ENCODE results near the gene TSEN2.
"Not testable (repeated sequence)": the region's sequence is repeated elsewhere in the genome, so short reads cannot be mapped to it uniquely, and the experiment has no call there.

The TSEN2 gene

DNA sequence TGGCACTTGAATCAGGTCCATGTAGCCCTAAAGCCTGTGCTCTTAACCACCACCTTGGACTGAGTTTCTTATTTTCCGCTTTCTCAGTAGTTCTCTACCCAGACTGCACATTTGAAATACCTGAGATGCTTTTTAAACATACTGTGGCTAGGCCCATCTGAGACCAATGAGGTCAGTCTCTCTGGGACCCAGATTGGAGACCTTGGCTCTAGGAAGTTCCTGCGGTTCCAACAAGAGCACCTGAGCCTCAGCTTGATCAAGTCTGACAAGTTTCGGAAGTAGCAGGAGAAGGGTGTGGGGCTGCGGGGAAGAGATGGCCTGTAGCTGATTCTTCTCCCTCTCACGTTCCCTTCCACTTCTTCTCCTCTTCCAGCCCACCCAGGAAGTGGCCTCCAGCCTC is 11.5 kb upstream of the TSEN2 start:
- no peak for DNase-seq

DNA sequence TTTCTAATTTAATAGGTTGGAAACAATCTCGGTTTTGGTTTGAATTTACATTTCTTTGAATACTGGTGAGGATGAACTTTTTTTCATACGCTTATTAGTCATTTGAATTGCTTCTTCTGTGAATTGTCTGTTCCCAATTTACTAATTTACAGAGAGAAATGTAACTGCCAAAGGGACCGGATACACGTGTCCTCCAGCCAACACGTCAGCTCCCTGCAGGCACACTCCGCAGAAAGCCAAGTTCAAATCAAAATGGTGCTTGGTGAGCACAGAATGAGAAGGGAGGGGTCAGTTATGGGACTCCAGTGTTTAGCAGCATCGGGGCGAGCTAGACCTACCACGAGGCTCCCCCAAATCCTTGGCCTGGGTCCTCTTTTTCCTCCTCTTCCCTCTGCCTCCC is 10.8 kb upstream of the TSEN2 start:
- DNase-seq = no peak

DNA sequence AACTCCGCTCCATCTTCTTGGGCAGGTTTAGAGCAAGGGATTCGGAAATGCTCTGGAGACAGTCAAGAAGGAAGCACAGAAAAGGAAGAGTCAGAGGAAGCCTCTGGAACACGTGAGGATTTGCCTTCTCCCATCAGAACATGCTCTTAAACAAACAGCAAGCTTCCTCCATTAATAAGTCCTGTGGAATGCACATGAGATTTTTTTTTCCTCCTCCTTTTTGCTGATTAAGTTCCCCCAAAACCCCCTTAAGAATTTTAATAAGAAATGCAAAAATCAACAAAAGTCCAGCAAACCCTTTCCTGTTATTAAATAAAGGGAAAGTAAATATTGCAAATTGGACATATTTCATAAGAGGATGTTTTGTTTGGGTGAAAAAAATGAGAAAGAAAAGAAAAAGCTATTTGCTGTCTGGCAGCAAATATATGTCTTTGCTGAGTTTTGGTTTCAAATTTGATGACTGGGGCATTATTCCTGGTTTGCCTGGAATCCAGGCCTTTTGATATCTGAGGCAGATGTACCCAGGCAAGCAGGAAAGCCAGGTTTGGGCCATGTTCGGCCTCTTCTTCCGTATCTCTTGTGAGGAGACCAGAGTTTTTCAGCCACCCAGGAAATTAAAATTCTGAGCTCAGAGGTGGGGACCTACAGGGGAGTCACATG is 7.9 kb upstream of the TSEN2 start:
- DNase-seq = no peak

DNA sequence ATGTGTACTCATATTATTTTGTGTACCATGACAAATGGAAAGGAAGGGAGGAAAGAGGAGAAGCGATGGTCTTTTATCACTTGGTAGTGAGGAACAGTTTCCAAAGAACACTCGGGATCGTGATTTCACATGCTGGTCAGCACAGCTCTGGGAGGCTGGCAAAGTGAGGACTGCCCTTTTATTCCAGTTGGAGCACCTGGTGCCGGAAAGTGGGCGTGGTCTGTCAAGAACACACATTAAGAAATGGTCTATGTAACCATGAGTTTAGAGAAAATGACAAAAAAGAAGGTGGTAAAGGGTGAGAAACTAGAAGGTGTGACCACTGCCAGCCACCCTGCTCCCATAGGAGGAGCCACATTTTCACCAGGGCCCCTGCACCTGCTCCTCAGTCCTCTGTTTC is 7.0 kb upstream of the TSEN2 start:
- no peak for DNase-seq

DNA sequence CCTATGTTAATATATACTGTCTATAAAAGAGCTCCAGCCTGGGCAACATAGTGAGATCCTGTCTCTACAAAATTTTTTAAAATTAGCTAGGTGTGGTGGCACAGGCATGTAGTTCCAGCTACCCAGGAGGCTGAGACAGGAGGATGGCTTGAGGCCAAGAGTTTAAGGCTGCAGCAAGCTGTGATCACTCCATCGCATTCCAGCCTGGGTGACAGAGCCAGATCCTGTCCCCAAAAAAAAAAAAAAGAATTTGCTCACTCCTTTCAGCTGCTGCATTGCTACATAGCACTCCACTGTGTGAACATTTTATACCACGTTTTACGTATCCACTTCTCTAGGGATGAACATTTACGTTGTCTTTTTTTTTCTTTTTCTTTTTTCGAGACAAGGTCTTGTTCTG is 6.0 kb upstream of the TSEN2 start:
- DNase-seq = no peak

DNA sequence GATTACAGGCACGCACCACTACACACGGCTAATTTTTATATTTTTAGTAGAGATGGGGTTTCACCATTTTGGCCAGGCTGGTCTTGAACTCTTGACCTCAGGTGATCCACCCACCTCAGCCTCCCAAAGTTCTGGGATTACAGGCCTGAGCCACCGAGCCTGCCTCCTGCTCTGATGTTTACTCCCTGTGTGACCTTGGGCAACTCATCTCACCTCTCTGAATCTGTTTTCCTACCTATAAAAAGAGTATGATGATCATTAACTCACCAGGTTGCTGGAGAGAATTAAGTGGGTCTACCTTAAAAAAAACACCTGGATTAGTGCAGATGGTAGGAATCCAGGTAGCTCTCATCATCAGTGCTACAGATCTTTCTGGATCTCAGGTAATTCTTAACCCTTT is 5.1 kb upstream of the TSEN2 start:
- DNase-seq = not testable (repeated sequence)

DNA sequence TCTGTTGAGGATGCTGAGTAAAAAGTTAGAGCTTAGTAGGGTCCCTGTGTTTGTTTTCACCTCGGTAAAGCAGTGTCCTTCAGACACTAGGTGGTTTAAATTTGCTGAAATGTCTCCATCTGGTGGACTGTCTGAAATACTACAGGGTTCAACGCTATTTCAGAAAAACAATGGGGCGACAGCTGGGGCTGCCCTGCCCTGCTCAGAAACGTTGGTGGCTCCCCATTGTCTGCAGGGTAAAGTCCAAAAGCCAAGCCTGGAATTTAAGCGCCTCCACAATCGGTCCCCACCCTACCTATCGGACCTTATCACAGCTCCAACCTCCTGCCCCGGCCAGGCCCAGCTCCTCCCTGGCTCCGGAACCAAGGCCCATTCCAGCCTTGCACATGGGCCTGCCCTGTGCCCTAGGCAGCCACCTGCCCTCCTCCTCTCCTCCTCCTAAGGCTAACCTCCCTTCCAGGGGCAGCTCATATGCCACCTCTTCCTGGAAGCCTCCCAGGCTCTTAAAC is 4.3 kb upstream of the TSEN2 start:
- DNase-seq = no peak

DNA sequence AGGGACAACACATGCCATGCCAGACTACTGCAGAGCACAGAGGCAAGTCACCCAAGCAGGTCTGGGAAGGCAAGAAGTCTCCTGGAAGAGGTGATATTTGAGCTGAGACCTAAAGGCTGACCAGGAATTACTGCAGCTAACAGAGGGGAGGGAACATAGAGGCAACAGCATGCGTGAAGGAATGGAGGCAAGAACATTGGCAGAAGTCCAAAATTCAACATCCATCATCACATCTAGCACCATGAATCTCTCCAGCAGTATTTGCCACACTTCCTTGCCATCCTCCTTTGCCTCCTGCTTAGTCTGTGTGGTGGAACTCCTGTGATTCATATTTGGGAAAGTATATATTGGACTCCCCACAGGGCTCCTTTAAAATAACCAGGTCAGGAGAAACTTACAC is 870 bp upstream of the TSEN2 start:
- no peak for DNase-seq

DNA sequence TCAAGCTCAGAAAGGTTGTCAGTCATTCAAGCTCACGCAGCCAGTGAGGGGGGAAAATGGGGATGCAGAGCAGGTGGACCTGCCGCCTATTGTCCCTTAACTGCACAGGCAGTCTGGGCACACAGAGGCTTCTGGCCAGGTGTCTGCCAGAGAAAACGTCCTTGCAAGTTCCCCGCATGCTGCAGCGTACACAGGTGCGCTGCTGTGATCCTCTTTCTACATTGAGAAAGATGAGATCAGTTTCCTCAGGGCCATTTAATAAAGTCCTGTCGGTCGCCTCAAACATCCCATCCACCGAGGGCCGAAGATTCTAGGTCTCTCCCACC is 445 bp upstream of the TSEN2 start:
- DNase-seq = no peak

DNA sequence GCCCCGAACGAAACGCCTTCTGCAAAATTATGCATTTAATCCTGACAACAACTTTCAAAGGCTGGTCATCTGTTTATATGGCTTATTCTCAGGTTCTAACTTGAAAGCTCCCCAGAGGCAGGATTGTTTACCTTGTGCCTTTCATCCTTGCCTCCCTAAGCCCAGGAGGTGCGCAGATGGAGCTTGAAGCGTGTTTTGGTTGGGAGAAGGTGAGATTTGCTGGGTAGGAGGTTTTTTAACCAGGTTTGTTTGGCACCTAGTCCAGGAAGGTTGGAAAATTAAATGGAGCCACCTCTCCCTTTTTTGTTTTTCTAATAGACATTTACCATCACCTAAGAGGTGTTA is 675 bp downstream of the TSEN2 start:
- DNase-seq = no peak

DNA sequence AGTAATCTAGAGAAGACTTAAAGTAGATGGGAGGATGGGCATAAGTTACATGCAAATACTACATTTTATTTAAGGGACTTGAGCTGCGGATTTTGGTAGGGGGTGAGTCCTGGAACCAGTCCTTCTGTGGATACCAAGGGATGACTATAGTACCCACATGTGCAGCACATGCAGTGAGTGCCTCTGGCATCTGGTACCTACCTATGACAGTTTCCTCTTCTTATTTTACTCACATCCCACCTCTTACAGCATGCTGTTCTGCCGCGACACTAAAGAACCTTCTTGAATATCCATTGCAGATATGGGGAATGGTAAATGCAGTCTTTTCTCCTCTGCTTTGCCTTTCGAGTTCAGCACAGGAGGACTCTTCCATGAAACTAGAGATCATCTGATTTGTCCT is 1.7 kb downstream of the TSEN2 start:
- no peak for DNase-seq

DNA sequence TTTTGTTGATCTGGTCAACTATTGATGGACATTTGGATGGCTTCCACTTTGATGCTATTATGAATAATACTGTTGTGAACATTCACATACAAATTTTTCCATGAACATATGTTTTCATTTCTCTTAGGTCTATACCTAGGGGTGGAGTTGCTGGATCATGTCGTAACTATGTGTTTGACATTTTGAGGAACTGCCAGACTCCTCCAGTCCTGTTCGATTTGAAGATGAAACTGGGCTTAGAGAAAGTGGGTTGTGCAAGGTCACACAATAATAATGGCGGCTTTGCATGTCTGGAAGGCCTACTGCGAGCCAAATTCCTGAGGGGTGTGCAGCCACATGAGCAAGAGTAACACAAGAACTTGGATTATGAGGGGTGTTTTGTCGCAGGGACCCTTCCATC is 2.6 kb downstream of the TSEN2 start:
- no peak for DNase-seq

DNA sequence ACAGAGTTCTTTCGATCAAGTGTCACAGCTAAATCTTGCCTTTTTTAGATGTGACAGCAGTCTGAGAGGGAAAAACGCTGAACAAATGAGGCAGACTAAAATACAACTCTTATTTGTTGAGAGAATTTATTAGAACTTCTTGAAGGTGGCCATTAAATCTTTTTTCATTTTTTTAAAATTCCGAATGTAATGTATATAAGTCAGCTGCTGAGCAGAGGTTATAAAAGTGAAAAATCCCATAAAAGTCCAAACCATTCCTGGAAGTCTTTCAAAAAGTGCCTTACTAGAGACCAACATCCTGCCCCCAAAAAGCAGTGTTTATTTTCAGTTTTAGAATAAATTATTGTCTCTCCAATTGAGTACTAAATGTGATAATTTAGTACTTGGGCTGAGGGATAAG is 3.1 kb downstream of the TSEN2 start:
- DNase-seq = no peak

DNA sequence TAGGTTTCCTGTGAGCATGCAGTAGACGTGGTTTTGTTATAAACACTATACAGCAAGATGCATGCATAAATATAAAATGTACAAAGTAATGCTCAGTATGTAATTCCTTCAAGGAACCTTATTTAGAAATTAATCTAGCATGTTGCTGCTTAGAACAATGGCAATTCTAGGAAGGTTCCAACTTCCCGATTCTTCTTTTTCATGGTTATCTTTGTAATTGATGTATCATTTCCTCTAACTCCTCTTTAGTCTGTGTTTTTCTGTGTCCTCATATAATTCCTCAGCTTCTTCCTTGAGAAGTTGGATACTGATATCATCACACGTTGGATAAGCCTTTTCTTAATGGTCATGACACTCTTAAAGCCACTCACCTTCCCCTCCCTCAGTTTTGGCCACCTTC is 3.5 kb downstream of the TSEN2 start:
- DNase-seq = no peak

DNA sequence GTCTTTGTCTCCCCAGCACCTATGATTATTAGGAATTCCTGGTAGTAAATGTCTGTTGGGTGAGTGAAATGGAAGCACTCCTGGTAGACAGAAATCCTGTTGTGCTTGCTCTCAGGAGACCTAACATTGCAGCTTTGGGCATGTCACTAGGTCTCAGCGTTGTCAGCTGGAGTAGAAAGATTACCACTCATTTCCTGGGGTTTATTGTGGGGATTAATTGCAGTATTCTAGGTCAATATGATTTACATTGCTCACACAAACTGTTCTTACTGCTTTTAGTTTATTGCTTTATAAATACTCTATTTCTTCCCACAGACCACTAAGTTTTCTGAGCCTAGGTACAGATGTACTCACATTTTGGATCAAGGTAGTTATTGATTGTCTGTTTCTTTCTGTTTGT is 5.1 kb downstream of the TSEN2 start:
- DNase-seq = no peak

DNA sequence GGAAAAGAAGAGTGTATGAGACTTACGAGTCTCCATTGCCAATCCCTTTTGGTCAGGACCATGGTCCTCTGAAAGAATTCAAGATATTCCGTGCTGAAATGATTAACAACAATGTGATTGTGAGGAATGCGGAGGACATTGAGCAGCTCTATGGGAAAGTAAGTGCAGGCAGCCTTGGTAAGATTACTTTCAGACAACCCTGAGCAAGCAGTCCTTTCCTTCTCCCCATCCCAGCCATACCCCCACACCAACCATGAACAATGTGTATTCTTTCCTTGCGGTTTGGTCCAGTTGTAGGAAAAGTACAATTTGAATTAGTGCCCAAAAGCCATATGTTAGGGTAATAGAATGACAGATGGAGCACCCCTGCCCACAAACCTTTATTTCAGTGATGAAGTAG is 5.6 kb downstream of the TSEN2 start:
- no peak for DNase-seq

DNA sequence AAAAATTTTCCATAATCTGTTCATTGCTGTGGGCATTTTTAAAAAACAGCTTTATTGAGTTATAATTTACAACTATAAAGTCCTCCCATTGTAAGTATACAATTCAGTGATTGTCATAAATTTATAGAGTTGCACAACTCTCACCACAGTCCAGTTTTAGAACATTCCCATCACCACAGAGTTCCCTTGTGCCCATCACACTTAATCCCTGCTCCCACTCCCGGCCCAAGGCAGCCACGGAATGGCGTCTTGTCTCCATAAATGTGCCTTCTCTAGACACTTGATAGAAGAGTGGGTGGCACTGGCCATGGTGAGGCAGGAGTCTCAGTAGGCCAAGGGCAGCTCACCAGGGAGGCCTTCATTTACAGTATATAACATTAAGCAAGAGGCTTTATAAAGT is 6.3 kb downstream of the TSEN2 start:
- no peak for DNase-seq

DNA sequence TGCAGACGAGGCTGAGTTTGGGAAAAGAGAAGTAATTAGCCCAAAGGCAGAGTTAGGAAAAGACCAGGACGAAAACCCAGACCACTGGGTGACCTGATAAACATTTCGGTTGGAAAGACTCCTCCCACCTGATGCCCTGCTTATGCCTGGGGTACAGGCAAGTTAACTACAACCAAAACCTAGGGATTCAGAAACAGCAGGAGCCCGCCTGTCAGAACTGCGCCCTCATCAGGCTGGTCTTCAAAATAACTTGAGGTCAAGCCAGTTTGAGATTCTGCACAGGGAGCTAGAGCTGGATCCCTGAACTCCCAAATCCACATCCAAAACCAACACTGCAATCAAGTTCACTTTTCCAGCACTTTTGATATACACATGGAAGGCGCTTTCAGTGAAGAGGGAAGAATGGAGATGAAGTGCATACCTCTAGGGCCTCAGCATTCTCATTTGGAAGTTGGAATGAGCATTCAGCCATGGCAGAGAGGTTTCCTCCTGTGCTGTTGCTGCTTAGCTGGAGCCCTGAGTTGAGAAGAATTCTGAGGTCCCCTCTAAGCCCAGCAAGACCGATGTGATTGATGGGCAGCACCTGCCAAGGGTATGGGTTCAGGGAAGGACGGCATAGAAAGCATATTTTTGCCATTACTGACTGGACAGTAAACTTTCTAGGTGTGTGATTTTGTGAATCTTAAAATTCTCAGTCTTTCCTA is 11.6 kb downstream of the TSEN2 start:
- no peak for DNase-seq

DNA sequence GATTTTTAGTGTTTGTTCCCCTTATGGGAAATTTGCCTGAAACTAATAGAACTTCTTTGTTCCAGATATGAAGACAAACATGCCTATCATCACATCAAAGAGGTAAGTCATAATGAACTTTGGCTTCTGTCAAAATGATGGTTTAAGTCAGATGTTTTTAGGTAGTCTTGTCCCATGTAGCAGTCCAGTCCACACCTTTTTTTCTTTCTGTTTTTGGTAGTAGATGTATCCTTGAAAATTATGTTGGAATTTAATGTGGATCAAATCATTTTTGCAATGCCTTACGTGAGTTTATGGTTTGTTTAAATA is 12.1 kb downstream of the TSEN2 start:
- DNase-seq = no peak

DNA sequence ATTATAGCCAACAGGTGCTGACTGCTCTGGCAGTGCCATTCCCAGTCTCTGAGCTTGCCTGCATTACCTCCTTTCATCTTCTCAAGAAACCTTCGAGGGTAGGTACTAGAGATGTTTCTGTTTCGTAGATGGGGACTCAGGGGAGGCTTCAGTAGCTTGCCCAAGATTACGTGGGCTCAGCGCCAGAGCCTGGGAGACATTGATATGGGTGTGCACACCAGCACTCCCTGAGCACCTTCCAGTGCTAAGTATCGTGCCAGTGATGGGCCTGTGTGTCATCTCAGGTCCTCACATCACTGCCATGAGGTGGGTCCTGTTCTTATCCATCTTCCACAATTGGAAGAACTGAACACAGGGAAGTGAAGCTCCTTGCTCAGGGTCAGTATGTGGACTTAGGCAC is 15.2 kb downstream of the TSEN2 start:
- no peak for DNase-seq

DNA sequence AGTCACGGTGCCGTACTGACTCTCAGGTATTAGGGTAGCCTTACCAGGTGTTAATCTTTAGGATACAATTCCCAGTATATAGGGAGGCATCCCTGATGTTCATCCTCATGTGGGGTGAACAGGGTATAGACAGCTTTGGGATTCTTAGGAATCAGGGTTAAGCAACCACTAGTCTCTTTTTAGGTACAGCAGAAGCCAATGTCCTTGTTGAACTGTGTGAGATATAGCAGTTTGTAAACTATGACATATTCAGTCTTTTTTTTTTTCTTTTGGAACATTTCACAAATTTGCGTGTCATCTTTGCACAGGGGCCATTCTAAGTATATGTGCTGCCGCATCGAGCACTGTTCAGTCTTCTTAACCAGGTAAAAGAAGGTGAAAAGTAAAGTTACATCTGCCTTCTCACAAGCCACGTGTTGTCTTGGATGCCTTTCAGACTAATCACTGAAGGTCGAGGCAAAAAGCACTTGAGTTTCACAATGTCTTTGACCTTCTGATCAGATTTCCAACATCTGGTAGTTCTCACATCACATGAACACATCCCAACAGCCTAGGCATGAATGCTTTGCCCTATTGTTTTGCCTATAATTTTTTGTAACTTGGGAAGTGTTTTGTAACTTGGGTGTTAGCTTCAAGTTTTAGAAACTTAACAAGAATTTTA is 17.2 kb downstream of the TSEN2 start:
- DNase-seq = no peak

DNA sequence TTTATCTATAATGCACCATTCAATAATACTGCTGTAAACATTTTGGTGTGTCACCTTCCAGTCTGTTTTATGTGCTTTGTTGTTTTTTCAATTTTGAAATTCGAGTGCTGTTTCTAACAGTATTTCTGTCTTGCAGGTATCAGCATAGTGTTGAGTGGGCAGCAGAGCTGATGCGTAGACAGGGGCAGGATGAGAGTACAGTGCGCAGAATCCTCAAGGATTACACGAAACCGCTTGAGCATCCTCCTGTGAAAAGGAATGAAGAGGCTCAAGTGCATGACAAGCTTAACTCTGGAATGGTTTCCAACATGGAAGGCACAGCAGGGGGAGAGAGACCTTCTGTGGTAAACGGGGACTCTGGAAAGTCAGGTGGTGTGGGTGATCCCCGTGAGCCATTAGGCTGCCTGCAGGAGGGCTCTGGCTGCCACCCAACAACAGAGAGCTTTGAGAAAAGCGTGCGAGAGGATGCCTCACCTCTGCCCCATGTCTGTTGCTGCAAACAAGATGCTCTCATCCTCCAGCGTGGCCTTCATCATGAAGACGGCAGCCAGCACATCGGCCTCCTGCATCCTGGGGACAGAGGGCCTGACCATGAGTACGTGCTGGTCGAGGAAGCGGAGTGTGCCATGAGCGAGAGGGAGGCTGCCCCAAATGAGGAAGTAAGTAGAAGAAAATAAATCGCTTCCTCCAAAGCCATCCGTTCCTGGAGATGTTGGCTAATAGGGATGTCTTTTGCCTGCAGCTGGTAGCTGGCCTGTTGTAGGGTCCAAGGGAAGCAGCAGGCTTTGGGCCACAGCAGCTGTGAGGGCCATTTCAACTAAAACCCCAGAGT is 19.1 kb downstream of the TSEN2 start:
- DNase-seq = no peak

DNA sequence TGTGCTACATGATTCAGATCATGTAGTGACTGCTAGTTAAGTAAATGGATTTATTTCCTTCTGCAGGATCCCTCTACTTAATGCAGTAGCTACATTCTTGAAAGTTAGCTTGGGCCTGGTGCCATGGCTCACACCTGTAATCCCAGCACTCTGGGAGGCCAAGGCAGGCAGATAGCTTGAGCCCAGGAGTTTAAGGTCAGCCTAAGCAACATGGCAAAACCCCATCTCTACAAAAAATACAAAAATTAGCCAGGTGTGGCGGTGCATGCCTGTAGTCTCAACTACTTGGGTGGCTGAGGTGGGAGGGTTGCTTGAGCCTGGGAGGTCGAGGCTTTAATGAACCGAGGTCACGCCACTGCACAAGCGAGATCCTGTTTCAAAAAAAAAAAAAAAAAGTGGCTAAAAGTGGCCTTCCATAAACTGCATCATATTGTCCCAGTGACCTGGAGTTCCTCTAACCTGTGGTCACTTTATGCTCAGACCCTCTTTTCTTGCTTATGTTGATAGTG is 22.0 kb downstream of the TSEN2 start:
- DNase-seq = no peak
